HEK293T (cell line): Measurements from ENCODE around the gene ABCC8.

Experiments
- ARNT ChIP-seq: fragments of 450-650 bp; IDR thresholded peaks from 2 replicates; pipeline ENCODE4 v1.6.1; 2017; ENCODE audit warnings: mild to moderate bottlenecking
- BHLHE40 ChIP-seq: fragments of 450-650 bp; IDR thresholded peaks from 2 replicates; pipeline ENCODE4 v1.6.1; 2016; ENCODE audit warnings: mild to moderate bottlenecking, moderate library complexity, borderline replicate concordance
- FOXA1 ChIP-seq: fragments of 450-650 bp; IDR thresholded peaks from 2 replicates; pipeline ENCODE4 v1.6.1; 2016; ENCODE audit warnings: mild to moderate bottlenecking
- SP1 ChIP-seq: fragments of 450-650 bp; IDR thresholded peaks from 2 replicates; pipeline ENCODE4 v1.6.1; 2017

DNA sequence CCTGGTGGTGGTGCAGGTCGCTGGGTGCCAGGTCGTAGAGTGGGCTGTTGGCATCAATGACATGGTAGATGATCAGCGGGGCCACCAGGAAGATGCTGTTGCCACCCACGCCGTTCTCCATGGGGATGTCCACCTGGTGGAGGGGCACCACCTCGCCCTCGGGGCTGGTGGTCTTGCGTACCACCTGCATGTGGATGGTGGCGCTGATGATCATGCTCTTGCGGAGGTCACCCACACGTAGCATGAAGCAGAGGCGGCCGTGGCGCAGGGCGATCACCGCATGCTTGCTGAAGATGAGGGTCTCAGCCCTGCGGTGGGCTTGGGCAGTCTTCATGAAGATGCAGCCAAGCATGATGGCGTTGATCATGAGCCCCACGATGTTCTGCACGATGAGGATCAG, 89.4 kb downstream of the ABCC8 start:
- TF ChIP-seq SP1 (no peak), BHLHE40 (no peak), ARNT (no peak), FOXA1 (no peak)
